Activated CD8-positive, alpha-beta memory T cell treated with anti-CD3 and anti-CD28 coated beads, Interleukin-2, amount 50 U/mL, for 4 hours (primary cell): ENCODE data around the gene IRF7.

Experiments used
- DNase-seq: peaks from one replicate; pipeline ENCODE4 v3.0.0-alpha.2; 2020

Gene IRF7

DNA sequence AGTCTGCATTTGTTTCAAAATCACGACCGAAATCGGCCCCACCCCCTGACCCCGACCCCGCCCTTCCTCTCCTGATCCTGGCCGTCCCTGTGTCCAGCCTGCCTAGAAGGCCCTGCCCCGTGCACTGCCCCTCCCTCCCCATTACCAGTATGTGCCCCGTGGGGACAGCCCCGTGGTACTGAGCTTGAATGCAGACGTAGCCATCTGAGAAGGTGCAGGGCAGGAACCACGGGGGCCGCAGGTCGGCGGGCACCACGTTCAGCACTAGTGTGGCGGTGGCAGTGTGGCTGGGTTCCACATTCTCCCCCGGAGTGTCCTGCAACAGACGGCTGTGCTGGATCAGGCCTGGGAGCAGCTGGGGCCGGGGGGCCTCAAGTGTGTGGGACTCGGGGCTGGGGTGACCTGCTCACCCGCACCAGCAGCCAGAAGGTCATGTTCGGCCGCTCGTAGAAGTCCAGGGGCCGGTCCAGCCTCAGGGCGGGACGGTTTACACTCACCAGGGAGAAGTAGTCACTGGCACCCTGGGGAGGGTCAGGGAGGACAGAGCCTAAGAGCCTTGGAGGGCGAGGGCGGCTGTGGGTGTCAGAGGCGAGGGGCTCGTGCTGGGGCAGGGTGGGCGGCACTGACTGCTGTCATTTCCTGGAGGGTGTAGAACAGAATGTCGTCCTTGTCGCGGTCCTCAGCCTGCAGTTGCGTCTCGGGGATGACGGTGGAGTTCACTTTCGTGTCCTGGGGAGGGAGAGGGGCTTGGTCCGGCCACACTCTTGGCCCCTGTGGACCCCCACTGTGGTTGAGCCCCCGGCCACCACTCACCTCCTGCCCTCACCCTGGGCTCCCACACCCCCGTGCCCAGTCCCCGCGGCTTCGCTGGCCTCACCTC, 5.4 kb upstream of the IRF7 start:
- DNase-seq: no peak

DNA sequence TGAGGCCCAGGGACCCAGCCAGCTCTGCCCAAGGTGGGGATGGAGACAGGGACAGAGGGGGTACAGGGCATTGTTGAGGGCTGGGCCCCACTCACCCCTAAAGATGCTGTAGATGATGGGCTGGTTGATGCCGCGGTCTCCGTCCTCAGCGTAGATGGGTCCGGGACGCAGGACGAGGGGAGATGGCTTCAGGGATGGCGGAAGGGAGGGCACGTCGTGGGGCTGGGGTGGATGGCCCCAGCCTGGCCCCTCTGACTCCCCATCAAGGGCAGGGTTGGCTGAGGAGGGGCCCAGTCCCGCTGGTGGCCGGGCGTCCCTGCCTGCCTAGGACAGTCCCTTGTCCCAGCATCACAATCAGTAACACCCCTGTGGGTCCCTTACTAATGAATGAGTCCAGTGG, 4.5 kb upstream of the IRF7 start:
- no peak for DNase-seq

DNA sequence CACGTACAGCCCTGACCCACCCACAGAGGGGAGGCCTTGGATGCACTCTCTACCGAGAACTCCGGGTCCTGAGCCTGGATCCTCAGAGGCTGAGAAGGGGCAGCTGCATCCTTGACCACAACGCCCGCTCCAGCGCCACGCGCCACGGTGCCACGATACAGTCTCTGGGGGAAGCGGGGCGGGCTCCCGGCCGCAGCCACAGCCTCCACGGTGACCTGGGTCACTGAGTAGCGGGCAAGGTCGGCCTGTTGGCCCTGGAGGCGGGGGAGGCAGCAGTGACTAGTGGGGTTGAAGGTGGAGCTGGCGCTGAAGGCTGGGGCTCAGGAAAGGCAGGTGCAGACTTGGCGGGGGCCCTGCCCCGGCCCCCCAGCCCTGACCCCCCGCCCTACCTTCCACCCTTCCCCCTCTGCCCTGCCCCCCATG, 3.9 kb upstream of the IRF7 start:
- no peak for DNase-seq

DNA sequence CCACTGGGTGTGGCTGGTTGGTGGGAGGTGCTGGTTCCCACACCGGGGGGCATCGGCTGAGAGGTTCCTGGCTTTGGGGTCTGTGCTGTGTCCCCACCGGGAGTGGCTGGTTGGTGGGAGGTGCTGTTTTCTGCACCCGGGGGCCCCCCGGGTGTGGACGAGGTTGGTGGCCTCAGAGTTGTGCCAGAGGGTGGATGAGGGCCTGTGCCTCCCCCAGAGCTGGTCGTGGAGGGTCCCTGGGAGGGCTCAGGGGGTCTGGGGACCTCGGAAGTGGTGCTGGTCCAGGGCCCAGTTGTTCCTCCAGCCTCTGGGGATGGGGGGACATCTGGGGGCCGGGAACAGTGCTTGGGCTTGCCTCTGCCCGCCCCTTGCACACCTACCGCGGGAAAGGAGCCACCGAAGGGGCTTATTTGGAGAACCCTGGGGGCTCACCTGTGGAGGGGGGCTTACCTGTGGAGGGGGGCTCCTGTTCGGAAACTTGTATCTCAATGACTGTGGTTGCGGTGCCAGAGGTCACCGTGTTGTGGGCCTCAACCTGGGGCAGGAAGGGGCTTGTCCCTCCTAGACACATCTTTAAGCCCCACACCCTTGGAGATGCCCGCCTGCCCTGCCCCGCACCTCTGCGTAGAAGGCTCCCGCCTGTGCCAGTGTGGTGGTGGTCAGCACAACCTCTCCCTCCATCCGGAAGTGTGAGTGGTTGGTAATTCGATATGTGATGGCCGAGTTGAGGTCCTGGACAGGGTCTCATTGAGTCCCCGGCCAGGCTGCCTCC, 3.3 kb upstream of the IRF7 start:
- no peak for DNase-seq

DNA sequence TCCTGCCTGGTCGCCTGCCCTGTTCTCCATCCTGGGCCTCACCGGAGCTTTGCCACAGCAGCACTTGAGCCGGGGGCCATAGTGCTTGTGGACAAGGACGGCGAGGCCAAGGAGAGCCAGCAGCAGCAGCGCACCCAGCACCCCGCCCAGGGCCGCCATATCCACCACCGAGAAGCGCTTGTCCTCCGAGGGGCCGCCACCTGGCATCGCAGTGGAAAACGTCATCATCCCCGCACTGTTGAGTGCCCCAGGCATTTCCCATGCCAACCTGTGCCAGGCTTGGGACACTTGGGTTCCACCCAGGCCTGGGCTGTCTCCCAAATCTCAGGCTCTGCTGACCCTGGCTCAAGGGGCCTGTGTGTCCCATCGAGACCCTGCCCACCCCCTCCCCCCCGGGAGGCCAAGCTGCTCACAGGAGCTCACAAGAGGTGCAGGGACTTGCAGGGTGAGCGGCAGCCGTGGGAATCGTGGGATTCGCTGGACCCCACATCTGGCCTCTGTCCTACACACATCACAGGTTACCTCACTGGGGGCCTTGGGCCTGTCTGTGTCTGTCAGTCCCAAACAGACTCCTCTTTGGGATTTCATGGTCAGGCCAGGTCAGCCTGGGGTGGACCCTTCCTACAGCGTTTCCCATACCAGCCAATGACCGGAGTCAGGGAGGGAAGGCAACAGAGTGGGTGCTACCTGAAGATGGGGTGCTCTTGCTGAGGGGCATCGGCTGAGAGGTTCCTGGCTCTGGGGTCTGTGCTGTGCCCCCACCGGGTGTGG, 2.3 kb upstream of the IRF7 start:
- no peak for DNase-seq

DNA sequence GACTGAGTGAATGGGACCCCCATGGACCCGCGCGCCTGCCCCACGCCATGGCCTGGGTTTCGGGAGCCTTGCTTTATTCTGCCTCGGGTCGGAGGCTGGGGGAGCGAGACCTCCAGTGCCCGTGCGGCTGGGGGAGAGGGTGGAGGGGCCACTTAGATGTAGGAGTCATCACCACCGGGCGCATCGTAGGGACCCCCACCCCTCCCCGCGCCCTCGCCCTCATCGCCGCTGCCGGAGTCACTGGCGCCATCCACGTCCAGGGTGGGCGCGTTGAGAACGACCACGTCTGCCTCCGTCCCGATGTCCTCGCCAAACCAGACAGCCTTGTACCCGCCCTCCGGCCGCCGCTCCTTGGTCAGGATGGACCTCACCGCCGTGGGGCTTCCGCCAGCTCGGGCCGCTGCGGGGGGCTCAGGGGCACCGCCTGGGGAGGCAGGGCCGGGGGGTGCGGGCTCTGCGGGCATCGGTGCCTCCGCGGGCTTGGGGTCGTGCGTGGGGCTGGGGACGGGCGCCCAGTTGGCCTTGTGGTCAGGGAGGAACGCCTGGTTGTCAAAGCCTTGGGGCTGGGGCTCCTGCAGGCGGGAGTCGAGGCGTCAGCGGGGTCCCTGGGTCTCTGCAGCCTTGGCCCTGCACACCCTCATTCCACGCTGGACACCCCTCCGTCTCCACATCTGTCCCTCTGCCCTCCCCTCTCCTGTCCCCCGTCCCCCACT, 1.6 kb upstream of the IRF7 start:
- DNase-seq: no peak

DNA sequence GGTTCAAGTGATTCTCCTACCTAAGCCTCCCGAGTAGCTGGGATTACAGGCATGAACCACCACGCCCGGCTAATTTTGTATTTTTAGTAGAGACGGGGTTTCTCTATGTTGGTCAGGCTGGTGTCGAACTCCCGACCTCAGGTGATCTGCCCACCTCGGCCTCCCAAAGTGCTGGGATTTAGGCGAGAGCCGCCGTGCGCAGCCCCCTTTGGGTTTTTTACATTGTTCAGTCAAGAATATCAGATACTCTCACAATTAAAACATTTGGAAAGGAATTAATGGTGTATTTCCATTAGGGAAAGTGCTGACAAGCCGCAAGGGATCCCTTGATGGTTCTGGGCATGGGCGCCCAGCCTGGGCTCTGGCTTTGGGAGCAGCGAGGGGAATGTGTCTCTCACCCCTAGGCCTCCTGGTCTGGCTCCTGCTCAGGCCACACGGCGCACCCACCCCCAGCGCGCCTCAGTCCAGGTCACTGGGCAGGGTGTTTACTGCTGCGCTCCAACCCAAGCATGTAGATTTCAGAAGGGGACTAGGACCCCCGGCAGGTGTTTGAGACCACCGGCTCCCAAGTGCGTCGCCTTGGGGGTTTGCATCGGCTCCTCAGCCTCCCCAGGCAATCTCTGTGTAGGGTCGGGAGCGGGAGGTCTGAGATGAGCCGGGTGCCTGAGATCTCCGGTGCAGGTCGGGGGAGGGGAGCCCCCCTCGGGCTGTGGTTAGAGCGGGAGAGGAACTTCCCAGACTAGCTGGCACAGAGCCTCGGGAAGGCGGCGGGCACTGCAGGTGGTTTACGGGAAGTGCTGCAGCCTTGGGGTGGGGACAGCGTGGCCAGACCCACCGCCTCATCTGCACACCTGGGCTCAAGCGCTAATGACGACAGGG, 809 bp upstream of the IRF7 start:
- DNase-seq: no peak

DNA sequence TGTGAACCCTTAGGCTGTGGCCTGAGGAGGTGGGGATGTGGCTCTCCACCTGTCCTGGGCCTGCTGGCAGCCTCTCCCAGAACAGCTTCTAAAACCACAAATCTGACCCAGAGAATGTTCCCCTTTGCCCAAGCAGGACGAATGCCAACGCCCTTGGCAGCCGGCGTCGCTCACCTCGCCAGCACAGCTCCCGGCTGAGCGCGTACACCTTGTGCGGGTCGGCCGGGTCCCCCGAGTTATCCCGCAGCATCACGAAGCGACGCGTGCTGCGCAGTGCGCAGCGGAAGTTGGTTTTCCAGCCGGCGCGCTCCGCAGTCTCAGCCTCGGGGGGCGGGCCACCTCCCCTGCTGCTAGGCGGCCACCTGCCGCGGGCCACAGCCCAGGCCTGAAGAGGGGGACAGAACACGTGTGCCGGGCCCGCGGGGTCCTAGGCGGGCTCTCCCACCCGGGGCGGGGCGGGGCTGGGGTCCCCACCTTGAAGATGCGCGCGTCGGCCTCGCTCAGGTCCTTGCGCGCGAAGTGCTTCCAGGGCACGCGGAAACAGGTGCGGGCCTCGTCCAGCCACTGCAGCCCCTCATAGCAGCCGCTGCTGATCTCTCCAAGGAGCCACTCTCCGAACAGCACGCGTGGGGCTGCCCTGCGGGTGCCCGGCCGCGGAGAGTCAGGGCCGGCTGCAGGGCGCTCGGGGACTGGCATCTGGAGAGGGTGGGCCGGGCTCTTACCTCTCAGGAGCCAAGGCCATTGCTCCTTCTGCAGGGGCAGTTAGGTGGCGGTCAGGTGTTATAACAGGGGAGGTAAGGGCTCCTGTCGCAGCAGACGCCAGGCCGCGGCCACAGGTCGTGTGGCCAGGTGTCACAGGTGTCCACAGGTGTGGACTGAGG, 887 bp downstream of the IRF7 start:
- DNase-seq: no peak

DNA sequence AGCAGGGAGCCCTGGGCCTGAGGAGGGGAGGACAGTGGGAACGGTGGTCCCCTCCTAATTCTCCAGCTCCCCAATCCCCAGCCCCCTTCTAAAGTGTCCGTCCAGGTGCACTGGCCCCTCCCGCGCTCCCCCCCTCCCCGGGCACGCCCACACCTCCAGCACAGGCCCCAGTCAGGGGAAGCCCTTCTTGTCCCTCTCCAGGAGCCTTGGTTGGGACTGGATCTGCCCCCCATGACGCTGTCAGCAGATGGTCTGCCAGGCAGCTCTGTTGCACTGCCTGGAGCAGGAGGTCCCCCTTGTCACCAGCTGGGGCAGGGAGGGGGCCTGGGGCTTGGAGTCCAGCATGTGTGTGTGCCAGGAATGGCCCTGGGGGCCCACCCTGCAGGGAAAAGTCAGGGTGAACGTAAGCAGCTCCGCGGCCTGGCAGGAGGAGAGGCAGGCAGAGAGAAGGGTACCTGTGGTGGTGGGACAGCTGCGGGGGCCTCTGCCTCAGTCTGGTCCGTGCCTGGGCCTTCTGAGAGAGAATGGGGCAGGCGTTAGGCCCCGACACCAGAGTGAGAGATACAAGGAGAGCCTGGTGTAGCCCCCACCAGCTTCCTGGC, 1.6 kb downstream of the IRF7 start:
- no peak for DNase-seq

DNA sequence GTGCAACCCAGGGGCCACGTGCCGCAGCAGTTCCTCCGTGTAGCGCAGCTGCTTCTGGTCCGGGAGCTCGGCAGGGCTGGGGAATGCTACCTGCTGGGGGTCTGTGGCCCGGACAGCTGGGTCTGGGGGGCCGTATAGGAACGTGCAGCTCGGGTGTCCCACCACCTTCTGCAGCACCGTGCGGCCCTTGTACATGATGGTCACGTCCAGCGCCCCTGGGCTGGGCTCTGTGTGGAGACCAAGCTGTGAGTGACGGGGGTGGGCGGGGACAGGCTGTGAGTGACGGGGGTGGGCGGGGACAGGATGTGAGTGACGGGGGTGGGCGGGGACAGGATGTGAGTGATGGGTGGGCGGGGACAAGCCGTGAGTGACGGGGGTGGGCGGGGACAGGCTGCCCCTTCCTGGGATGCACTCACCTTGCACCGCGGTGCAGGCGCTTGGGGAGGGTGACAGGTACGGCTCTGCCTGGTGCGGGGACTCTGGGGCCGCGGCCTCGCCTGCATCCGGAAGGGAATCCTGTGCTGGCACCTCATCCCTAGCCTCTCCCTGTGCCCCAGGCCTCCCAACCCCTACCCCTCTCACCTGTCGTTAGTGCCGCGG, 2.3 kb downstream of the IRF7 start:
- DNase-seq: peak; percentile 86

DNA sequence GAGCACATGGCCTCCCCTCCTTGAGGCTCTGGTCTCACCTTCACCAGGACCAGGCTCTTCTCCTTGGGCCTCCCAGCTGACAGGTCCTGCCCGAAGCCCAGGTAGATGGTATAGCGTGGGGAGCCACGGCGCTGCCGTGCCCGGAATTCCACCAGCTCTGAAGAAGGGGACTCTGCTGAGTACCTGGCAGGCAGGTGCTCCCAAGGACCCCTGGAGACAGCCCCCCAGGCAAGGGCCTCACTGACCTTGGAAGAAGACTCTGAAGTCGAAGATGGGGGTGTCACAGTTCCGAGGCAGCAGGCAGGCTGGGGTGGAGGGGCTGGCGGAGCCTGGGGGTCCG, 2.8 kb downstream of the IRF7 start:
- no peak for DNase-seq

DNA sequence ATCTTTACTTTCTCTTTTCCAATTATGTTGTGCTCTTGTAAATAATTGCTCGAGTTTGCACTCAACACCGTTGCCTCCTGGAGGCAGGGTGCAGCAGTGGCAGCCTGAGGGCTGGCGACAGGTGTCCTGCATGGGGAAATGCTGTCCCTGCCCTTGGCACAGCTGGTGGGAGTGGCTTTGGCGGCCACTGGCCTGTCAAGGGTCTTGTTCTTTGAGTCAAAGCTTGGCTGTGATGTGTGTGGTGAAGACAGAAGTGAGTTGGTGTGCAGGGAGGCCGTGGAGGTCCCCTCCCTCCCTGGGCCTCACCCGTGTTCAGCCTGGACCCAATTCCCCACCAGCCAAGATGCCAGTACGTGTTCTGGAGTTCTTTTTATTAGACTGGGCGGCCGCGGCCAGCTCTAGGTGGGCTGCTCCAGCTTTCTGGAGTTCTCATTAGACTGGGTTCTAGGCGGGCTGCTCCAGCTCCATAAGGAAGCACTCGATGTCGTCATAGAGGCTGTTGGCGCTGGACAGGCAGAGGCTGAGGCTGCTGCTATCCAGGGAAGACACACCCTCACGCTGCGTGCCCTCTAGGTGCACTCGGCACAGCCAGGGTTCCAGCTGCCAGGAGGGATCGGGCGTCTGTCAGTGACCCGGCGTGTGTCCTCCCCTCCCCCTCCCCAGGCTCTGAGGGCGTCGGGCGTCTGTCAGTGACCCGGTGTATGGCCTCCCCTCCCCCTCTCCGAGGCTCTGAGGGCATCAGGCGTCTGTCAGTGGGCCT, 3.4 kb downstream of the IRF7 start:
- DNase-seq: no peak

DNA sequence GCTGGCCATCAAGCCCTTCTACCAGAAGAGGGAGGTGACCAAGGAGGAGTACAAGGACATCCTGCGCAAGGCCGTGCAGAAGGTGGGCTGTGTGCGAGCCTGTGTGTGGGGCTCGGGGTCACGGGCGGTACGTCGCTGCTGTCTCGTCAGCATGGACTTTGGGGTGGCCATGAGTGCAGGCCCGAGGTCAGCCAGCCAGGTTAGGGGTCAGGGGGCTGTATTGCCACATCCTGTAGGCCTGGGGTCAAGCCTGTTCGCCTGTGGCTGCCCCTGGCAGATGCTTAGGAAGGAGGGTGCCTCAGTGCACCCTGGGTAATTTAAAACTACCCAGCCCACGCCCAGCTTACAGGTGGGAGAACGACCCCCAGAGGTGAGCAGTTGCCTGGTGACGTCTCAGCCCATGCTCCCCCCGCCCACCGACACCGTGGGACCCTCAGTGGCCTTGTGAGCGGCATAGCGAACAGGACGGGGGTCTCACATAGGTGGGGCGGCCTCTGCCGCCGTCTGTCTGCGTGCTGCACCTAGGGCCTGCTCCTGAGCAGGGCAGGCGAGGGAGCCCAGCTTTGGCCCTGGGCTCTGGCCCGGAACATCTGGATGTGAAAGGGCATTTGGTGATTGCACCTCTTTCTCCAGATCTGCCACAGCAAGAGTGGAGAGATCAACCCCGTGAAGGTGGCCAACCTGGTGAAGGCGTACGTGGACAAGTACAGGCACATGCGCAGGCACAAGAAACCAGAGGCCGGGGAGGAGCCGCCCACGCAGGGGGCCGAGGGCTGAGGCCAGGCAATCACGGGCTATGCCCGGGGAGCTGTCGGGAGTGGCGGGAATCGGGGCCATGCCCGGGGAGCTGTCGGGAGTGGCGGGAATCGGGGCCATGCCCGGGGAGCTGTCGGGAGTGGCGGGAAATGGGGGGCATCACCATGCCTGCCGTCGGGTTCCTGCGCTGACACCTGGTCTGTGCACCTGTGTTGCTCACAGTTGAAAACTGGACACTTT, 4.5 kb downstream of the IRF7 start:
- no peak for DNase-seq

DNA sequence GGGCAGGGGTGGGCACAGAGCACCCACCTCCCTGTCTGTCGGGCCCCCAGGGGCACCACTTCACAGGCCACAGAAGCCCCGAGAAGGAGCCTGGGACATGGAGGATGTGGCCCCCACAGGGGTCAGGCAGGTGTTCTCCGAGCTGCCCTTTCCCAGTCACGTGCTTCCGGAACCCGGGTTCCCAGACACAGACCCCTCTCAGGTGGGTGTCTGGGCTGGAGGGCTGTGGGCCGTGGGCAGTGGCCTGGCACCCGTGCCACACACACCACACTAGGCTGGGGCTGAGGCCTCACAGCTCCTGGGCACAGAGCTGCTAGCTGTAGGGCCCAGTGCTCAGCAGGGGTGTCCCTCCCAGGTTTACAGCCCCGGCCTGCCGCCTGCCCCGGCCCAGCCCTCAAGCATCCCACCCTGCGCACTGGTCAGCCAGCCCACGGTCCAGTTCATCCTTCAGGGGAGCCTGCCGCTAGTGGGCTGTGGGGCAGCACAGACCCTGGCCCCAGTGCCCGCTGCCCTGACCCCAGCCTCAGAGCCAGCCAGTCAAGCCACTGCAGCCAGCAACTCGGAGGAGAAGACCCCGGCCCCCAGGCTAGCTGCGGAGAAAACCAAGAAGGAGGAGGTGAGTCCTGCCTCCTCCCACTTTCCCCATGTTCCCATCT, 5.5 kb downstream of the IRF7 start:
- no peak for DNase-seq

DNA sequence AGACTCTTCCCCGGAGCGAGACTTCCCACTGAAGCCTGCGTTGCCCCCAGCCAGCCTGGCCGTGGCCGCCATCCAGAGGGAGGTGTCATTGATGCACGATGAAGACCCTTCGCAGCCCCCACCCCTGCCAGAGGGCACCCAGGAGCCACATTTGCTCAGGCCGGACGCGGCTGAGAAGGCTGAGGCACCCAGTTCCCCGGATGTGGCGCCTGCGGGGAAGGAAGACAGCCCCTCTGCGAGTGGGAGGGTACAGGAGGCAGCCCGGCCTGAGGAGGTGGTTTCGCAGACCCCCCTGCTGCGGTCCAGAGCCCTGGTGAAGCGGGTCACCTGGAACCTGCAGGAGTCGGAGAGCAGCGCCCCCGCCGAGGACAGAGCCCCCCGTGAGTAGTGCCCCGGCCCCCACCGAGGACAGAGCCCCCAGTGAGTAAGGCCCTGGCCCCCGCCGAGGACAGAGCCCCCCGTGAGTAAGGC, 6.4 kb downstream of the IRF7 start:
- DNase-seq: no peak

DNA sequence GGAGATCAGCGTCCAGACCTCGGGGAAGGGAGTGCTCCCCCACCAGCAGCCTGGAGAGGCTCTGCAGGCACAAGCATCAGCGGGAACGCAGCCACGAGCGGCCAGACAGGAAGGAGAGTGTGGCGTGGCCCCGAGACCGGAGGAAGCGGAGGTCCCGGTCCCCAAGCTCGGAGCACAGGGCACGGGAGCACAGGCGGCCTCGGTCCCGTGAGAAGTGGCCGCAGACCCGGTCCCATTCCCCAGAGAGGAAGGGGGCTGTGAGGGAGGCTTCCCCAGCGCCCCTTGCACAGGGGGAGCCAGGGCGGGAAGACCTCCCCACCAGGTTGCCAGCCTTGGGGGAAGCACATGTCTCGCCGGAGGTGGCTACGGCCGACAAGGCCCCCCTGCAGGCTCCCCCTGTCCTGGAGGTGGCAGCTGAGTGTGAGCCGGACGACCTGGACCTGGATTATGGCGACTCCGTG, 6.9 kb downstream of the IRF7 start:
- no peak for DNase-seq
